Muscle layer of duodenum (tissue), 2 donors: ENCODE data around the gene NPAT.

Source experiments
- H3K27ac ChIP-seq: one replicate; pipeline ENCODE4 v1.7.0; 2013; ENCODE audit warnings: mild to moderate bottlenecking, low read length
- H3K27me3 ChIP-seq: one replicate; pipeline ENCODE4 v1.7.0; 2013; ENCODE audit warnings: low read depth, mild to moderate bottlenecking, control low read depth, low read length
- H3K36me3 ChIP-seq, 2 donors: one replicate each; pipeline ENCODE4 v1.7.0; 2013; ENCODE audit warnings: low read length in 2 of 2, control low read depth in 1 of 2, mild to moderate bottlenecking in 1 of 2; ENCODE audit not compliant: insufficient read depth in 2 of 2, control insufficient read depth in 1 of 2
- H3K4me1 ChIP-seq, 2 donors: one replicate each; pipeline ENCODE4 v1.7.0; 2013; ENCODE audit warnings: low read length in 2 of 2, mild to moderate bottlenecking in 2 of 2, control low read depth in 1 of 2, moderate library complexity in 1 of 2; ENCODE audit not compliant: insufficient read depth in 2 of 2, control insufficient read depth in 1 of 2
- H3K4me3 ChIP-seq, 2 donors: one replicate each; pipeline ENCODE4 v1.7.0; 2013; ENCODE audit warnings: low read length in 2 of 2, low read depth in 1 of 2, mild to moderate bottlenecking in 1 of 2
- H3K9me3 ChIP-seq, 2 donors: one replicate each; pipeline ENCODE4 v1.7.0; 2013; ENCODE audit warnings: low read length in 2 of 2, control low read depth in 1 of 2, mild to moderate bottlenecking in 1 of 2; ENCODE audit not compliant: control insufficient read depth in 1 of 2
- donor health status: healthy.

The NPAT gene

DNA sequence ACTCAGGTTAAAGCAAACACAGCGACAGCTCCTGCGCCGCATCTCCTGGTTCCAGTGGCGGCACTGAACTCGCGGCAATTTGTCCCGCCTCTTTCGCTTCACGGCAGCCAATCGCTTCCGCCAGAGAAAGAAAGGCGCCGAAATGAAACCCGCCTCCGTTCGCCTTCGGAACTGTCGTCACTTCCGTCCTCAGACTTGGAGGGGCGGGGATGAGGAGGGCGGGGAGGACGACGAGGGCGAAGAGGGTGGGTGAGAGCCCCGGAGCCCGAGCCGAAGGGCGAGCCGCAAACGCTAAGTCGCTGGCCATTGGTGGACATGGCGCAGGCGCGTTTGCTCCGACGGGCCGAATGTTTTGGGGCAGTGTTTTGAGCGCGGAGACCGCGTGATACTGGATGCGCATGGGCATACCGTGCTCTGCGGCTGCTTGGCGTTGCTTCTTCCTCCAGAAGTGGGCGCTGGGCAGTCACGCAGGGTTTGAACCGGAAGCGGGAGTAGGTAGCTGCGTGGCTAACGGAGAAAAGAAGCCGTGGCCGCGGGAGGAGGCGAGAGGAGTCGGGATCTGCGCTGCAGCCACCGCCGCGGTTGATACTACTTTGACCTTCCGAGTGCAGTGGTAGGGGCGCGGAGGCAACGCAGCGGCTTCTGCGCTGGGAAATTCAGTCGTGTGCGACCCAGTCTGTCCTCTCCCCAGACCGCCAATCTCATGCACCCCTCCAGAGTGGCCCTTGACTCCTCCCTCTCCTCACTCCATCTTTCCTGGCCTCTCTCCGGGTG, at the start of gene NPAT, which contains the start of gene ATM:
NPAT (minus strand) TSS at position 65 of the 774 bp plus-strand sequence. CDS start 102 bp downstream, outside the sequence.
ATM (plus strand) TSS at position 494 of the 774 bp plus-strand sequence. CDS start 4,558 bp downstream, outside the sequence.
- H3K4me3 ChIP-seq, result peak within 1 kb of the TSS; percentile 77 to 95
- H3K27ac ChIP-seq, result peak within 1 kb of the TSS; percentile 100
- H3K36me3 ChIP-seq, result peaks cover 0 to 7% of the 10 kb centered on the region in 2 donors
- no peaks in the 10 kb centered on the region for H3K27me3 ChIP-seq
- peaks cover 9 to 24% of the 10 kb centered on the region in 2 donors for H3K4me1 ChIP-seq
- H3K9me3 ChIP-seq, result no peaks in the 10 kb centered on the region

DNA sequence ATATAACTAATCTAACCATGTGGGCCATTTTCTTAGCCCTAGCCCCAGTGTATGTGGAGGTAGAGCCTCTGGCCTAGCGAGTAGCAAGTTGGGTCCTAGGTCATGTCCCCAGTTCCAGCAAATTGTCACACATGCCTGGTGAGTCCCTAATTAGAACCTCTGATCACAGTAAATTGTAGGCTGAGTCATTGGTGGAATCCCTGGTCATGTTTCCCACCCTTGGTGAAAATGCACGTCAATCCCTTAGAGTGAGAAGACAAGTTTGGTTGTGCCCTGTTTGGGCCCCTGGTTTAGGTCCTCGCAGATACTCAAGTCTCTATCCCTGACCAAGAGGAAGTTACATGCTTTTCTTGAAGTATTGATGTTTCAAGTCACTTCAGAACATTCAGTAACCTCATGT, 47.1 kb upstream of the NPAT start:
- Histone ChIP-seq H3K27me3 (no peaks in the 10 kb centered on the region), H3K9me3 (no peaks in the 10 kb centered on the region), H3K4me1 (no peaks in the 10 kb centered on the region), H3K4me3 (no peak overlapping the region), H3K36me3 (peaks cover 18 to 52% of the 10 kb centered on the region in 2 donors), H3K27ac (no peak overlapping the region)

DNA sequence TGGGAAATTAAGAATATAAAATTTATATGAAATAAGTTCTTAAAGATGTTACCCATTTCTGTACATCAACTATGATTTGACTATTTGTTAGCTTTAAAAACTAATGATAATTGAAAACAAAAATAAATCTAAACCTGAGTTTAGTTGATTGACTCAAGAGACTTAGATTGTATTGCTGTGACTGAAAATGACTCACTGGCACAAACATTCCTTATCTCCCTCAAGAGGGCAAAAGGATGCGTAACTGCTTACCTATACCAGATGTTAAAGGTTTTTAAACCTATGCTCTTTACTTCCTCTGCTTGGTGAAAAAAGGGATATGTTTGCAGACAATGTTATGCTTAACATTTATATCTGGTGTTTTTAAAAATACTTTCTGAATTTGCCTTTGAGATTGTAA, 30.7 kb upstream of the NPAT start:
- Histone ChIP-seq H3K27ac (no peak overlapping the region), H3K9me3 (no peaks in the 10 kb centered on the region), H3K27me3 (no peaks in the 10 kb centered on the region), H3K36me3 (peaks cover 25 to 60% of the 10 kb centered on the region in 2 donors), H3K4me3 (no peak overlapping the region), H3K4me1 (no peaks in the 10 kb centered on the region)

DNA sequence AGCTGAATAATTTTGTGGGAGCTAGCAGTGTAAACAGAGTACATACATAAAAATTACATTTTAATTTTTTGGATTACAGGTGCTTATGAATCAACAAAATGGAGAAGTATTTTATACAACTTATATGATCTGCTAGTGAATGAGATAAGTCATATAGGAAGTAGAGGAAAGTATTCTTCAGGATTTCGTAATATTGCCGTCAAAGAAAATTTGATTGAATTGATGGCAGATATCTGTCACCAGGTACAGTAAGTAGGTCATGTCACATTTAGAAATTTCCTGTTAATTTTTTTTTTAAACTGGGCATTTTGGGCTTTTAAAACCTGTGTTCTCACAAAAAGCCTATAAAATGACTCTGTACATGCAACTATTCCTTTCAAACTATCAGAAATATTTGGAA, 24.4 kb upstream of the NPAT start:
- Histone ChIP-seq H3K4me3 (no peak overlapping the region), H3K4me1 (no peaks in the 10 kb centered on the region), H3K27ac (no peak overlapping the region), H3K27me3 (no peaks in the 10 kb centered on the region), H3K36me3 (peaks cover 15 to 50% of the 10 kb centered on the region in 2 donors), H3K9me3 (no peaks in the 10 kb centered on the region)

DNA sequence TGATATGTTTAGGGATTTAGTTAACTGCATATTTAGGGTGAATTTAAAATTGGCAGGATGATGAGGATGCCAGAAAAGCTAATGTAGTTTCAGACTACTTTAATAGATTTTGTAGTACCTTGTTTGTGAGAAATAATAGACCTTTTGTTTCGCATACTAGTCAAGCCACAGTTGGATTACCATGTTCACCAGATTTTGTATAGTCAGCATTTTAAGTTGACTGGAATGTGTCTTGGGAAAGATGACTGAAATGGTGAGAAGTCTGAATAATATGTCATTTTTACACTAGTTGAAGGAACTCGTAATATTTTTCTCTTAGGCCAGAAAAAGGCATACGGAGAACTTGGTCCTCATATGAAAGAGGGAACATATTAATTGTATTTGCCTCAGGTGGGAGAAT, 23.9 kb upstream of the NPAT start:
- Histone ChIP-seq H3K4me3 (no peak overlapping the region), H3K27me3 (no peaks in the 10 kb centered on the region), H3K36me3 (peaks cover 15 to 47% of the 10 kb centered on the region in 2 donors), H3K9me3 (no peaks in the 10 kb centered on the region), H3K27ac (no peak overlapping the region), H3K4me1 (no peaks in the 10 kb centered on the region)

DNA sequence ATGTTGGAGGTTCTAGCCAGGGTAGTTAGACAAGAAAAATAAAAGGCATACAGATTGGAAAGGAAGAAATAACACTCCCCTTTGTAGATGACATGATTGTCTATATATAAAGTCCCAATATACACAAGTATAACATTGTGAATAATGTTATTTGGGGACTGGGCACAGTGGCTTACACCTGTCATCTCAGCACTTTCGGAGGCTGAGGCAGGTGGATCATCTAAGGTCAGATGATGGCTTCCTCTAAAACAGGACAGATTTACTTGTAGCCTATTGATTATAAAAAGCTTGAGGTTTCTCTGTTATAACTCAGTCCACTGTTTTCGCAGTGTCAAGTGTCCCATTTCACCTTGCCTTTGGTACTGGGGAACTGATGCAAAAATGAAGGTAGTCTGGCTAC, 20.0 kb upstream of the NPAT start:
- H3K4me3 ChIP-seq, result no peak overlapping the region
- no peak overlapping the region for H3K27ac ChIP-seq
- no peaks in the 10 kb centered on the region for H3K4me1 ChIP-seq
- no peaks in the 10 kb centered on the region for H3K27me3 ChIP-seq
- H3K9me3 ChIP-seq, result no peaks in the 10 kb centered on the region
- H3K36me3 ChIP-seq, result peaks cover 14 to 31% of the 10 kb centered on the region in 2 donors

DNA sequence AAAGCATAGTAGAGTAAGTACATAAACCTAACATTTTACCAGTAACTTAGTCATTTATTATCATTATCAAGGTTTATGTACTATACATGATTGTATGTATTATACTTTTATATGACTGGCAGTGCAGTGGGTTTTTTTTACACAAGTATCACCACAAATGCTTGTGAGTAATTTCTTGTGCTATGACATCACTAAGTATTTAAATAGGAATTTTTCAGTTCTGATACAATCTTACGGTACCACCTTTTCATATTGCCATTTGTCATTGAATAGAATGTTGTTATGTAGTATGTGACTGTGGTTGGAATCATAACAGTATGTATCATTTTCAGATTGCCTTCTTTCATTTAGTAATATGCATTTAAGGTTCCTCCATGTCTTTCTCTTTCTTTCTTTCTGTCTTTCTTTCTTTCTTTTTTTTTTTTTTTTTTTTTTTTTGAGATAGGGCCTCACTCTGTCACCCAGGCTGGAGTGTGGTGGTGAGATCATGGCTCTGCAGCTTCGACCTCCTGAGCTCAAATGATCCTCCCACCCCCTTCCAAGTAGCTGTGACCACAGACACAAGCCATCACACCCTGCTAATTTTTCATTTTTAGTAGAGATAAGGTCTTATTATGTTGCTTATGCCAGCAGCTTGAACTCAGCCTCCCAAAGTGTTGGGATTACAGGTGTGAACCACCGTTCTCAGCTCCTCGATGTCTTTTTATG, 19.0 kb upstream of the NPAT start:
- no peaks in the 10 kb centered on the region for H3K4me1 ChIP-seq
- H3K27ac ChIP-seq, result no peak overlapping the region
- peaks cover 14 to 32% of the 10 kb centered on the region in 2 donors for H3K36me3 ChIP-seq
- no peaks in the 10 kb centered on the region for H3K27me3 ChIP-seq
- no peaks in the 10 kb centered on the region for H3K9me3 ChIP-seq
- H3K4me3 ChIP-seq, result no peak overlapping the region

DNA sequence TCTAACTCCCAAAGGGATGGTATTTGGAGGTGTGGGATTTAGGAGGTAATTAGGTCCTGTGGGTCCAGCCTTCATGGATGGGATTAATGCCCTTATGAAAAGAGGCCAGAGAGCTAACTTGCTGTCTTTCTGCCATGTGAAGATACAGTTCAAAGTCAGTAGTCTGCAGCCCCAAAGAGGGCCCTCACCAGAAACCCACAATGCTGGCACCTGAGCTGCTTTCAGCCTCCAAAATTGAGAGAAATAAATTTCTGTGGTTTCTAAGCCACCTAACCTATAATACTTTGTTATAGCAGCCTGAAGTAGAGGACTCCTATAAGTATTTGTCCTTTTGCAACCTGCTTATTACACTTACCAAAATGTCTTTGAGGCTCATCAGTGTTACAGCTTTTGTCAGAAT, 16.6 kb upstream of the NPAT start:
- Histone ChIP-seq H3K36me3 (peaks cover 14 to 27% of the 10 kb centered on the region in 2 donors), H3K27ac (no peak overlapping the region), H3K27me3 (no peaks in the 10 kb centered on the region), H3K4me3 (no peak overlapping the region), H3K9me3 (no peaks in the 10 kb centered on the region), H3K4me1 (no peaks in the 10 kb centered on the region)

DNA sequence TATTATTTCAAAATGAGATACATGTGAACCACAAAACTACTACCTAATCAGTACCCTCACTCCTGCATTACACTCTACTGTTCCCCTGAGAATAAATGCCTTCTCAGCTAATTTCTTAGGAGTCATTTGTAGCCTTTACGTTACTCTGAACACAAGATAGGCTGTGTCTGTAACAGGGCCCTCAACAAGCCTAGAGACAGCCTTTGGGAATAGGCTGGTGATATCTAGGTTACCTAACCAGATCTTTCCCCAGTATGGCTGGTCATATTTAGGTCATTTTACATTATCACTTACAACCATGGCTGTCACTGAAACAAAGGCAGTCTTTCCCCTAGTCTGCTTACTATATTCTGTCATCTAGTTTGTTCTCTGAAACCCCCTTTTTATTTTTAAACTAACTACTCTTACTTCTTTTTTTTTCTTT, 14.6 kb upstream of the NPAT start:
- no peak overlapping the region for H3K4me3 ChIP-seq
- peaks cover 14 to 28% of the 10 kb centered on the region in 2 donors for H3K36me3 ChIP-seq
- no peaks in the 10 kb centered on the region for H3K4me1 ChIP-seq
- H3K27me3 ChIP-seq, result no peaks in the 10 kb centered on the region
- no peak overlapping the region for H3K27ac ChIP-seq
- no peaks in the 10 kb centered on the region for H3K9me3 ChIP-seq

DNA sequence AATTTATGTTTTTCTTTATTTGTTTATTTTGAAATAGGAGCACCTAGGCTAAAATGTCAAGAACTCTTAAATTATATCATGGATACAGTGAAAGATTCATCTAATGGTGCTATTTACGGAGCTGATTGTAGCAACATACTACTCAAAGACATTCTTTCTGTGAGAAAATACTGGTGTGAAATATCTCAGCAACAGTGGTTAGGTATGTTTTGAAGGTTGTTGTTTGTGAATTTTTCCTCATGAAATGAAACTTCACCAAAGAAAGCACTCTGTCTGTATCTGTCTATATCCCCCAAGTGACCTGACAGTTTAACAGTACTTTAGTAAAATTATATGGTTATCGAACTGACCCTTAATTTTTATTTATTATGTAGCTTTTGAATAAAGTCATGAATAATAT, 13.2 kb upstream of the NPAT start:
- H3K9me3 ChIP-seq, result no peaks in the 10 kb centered on the region
- no peaks in the 10 kb centered on the region for H3K4me1 ChIP-seq
- H3K4me3 ChIP-seq, result no peak overlapping the region
- H3K36me3 ChIP-seq, result peaks cover 17 to 32% of the 10 kb centered on the region in 2 donors
- H3K27ac ChIP-seq, result no peak overlapping the region
- no peaks in the 10 kb centered on the region for H3K27me3 ChIP-seq

DNA sequence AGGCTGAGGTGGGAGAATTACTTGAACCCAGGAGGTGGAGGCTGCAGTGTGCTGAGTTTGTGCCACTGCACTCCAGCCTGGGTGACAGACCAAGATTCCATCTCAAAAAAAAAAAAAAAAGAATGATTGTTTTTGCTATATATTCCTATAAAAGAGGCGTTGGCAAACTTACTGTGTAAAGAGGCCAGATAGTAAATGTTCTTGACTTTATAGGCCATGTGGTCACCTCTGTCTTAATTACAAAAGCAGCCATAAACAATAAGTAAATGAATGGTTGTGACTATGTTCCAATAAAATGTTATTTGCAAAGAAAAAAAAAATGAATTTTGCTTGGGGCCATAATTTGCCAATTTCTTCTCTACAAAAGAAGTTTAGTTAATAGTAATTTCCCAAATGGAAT, 12.8 kb upstream of the NPAT start:
- no peak overlapping the region for H3K27ac ChIP-seq

More for the DNA sequence above, 12.8 kb upstream of the NPAT start:
- H3K4me1 ChIP-seq, result no peaks in the 10 kb centered on the region
- H3K4me3 ChIP-seq, result no peak overlapping the region
- no peaks in the 10 kb centered on the region for H3K27me3 ChIP-seq
- no peaks in the 10 kb centered on the region for H3K9me3 ChIP-seq
- peaks cover 14 to 32% of the 10 kb centered on the region in 2 donors for H3K36me3 ChIP-seq
